GDM1 (cell line): ENCODE data around the gene POMT2.
A peak's percentile ranks its signal among the peaks of the same experiment; 100 is the strongest.
"Not testable (repeated sequence)": the region's sequence is repeated elsewhere in the genome, so short reads cannot be mapped to it uniquely, and the experiment has no call there.

Source experiments
- DNase-seq: peaks from one replicate; lab custom pipeline; 2025; lab: John Stamatoyannopoulos, UW

The POMT2 gene

DNA sequence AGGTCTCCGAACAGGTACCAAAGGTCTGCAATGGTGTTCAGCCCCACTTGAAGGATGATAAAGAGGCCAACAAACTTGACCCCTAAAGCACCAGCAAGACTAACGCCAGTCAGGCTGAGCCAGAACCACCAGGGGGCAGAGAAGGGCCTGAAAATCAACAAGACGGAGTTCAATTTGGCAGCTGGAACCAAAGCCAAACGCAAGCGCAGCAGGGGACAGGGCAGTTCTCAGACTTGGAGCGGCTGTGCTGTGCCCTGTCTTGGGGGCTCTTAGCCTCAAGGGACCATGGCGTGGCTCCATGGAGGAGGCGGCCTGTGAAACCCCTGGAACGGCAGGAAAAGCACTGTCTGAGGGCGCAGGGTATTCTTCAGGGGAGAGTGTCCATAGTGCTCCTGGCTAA lies 19.6 kb downstream of the POMT2 start:
- DNase-seq, result peak; percentile 38

DNA sequence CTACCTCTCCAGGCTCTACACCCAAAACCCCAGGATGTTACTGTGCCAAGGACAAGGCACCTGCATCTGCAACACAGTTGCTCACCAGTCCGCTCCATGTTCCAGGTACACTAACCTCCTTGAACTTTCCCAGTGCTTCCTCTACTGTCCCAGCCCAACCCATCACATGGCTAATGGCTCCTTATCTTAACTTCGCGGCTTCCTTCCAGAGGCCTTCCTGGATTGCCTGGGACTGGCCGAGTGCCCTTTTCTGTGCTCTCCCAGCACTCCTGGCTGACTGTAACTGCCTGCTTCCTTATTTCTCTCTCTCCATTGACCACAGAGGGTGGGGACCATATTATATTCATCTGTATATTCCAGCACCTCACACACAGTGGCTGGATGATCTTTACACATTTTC lies 20.9 kb downstream of the POMT2 start:
- DNase-seq, result no peak

DNA sequence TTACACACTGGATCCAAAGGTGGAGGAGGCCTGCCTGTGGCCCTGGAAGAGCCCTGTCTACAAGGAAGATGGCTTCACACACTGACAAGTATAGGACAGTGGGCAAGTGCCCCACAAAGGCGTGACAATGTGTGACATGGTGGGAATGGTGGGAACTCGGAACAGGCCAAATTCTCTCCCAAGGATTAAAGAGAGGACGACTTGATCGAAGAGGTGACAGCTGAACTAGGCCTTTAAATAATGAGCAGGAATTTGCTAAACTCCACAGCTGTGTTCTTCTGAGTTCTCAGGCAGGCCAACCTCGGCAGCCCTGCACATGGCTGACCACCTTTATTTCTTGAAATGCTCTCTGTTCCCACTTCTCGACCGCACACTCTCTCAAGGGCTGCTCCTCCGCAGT lies 23.8 kb downstream of the POMT2 start:
- DNase-seq, result no peak

DNA sequence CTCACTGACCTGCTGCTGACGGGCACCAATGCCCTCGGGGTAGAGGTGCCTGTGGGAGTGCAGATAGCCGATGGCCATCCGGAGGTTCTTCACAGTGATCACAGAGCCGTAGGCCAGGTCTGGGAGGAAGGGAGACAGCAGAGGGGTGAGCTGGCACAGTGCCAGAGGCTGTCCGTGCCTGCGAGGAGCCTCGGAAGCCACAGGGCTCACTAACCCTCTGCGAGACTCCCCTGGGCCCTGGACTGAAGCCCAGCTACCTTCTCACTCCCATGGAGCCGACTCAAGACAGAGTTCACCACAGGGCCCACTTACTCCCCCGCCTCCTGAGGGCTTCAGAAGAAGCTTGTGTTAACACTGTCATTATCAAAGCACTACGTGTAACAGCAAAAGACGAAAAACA lies 24.5 kb downstream of the POMT2 start:
- DNase-seq, result no peak

DNA sequence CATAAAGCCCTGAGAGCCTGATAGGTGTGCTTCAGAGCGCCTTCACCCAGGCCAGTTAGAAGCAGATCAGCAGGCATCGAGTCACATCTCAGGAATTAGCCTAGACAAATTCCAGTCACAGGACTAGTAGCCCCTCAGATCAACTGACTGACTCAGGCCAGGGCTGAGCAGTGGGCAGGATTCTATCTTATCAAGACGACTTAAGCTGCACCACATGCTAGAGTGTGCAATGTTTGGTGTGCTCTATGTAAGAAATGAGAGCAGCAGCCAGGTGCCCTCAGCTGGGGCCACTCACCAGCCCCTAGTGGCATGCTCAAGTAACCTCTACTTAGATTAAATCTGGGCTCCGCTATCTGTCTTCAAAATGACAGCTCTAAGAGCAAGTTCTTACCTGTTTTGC lies 30.0 kb downstream of the POMT2 start:
- no peak for DNase-seq

DNA sequence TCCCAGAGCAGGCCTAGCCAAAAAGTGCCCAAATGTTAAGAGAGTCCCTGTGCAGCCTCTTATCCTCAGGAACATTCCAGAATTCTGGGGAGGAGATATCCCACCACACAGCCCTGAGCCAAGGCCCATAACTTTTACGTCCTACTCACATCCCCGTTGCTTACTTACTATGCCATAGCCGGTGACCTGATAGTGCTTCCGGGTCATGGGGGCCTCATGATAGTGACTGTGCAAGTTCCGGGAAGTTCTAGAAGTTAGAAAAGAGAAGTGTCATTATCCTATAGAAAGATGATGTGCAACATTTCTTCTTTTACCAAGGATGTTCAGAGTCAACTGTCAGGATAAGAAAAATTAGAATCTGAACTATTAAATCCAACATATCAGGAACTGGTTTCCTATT lies 34.1 kb downstream of the POMT2 start:
- no peak for DNase-seq

DNA sequence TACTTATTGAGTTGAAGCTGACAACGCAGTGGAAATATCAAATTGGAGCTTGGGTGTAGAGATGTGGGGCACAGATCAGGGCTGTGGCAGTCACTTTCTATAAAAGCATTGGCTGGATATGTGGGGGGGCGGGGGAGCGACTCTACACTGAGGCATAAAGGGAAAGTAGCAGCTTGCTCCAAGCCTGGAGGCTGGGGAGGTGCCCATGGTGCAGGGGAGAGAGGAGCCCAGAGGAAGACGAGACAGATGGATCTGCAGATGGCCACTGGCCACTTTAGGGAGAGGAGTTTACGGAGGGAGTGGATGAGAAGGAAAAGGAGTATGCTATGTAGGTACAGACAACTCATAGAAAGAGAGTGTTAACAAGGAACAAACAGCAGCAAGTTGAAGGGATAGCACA lies 36.2 kb downstream of the POMT2 start:
- no peak for DNase-seq

DNA sequence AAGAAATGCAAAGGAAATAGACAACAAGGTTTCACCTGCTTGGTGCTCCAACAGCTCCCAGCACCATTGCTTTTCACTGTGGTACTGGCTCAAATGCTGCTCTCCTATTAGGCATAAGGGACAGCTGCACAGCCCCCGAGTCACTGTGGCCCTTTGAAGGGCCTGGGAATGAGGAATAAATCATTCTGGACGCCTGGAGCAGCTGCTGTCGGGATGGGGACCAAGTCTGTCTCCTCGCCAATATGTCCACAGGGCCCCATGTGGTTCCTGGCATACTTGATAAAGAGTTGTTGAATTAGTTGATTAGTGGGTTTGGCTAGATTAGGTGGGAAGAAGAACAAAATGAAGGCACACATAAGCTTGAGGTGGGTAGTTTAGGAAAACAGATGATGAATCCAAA lies 36.6 kb downstream of the POMT2 start:
- no peak for DNase-seq

DNA sequence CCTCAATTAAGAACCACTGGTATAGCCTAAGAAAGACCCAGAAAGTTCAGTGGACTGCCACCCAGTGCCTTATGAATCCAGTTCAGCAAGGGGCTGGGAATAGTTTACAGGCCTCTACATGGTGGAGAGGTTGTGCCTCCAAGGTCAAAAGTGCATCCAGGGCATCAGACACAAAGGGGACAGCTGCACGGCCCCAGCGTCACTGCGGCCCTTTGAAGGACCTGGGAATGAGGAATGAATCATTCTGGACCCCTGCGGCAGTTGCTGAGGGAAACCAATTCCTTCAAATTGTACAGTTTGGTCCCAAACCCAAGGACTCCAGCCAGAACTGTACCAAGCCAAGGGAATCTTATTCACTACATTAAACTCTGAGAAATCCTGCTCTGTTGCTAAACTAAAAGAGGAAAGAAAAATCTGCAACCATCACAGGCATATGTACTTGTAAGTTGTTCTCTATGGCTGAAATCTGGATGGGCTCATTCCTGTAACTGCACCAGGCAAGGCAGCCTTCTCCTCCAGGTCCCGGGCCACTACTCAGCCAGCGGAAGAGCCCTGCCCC lies 38.8 kb downstream of the POMT2 start:
- DNase-seq, result no peak

DNA sequence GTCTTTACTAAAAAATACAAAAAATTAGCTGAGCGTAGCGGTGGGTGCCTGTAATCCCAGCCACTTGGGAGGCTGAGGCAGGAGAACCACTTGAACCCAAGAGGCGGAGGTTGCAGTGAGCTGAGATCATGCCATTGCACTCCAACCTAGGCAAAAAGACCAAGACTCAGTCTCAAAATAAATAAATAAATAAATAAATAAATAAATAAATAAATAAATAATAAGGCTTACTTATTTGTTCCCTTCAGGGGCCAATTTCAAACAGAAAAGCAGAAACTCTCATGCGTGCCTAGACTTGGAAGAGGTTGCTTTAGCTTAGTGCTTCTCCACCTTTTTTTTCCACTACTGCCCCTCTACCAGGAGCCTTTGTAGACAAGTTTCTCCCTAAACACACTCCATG lies 39.8 kb downstream of the POMT2 start:
- not testable (repeated sequence) for DNase-seq

DNA sequence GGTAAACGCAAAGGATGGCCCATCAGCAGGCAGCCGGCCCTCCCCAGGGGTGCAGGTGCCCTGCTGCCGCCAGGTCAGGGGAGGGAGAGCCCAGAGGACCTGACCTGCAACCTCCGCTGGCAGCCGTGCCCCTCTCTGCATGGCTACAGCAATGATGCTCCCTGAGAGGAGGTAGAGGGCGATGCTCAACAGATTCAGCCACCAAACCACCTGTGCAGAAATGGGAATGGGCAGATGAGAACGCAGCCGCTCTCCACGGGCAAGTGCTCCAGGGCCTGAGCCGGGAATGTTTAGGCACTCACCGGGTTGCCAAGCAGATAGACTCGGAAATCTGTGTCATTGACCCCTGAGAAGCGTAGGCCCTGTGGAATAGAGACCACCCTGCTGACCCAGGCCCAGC lies 41.0 kb downstream of the POMT2 start:
- DNase-seq, result no peak

DNA sequence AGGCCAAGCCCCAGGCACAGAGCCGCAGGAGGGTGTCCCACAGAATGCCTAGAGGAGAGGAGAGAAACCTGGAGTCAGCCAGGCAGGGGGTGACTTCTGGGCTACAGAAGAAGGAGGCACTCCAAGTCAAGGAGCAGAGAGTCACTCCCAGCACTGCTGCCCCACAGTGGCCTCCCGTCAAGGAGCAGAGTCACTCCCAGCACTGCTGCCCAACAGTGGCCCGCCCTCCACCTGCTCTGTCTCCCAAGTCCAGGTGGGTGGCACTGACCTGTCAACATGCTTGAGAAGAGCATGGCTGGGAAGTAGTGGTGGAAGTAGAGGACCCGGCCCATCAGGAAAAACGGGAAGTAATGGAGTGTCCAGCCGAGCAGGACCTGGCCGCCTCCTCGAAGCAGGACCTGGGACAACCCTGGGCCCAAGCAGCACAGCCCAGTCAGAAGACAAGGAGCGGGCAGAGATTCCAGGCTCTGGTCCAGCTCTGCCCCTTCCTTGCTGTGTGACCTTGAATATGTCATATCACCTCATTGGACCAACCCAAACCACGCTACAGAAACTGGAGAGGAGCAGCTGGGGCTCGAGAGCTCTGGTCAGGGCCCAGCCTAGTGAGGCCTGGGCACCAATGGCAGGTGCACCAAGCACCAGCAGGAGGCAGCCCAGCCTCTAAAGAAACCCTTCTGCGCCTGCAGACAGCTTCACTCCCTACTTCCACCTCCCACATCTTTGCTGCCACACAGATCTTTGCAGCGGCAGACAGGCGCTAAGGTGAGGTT lies 42.0 kb downstream of the POMT2 start:
- DNase-seq, result no peak

DNA sequence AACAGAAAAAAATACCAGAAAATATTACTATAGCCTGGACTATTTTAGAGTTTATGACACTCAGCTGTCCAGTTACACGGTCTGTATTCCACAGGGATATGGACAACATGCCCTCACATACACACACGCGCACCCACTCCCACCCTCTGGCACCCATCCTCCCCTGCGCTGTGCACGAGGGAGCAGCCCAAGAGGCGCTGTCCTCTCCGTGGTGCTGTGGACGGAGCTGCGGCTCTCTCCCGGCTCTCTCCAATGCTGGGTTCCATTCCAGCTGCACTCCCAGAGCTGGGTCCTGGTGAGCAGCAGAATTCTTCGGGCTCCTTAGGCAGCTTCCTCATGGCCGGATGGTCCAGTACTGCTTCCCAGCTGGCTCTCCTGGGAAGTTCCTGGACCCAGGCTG lies 43.7 kb downstream of the POMT2 start:
- no peak for DNase-seq

DNA sequence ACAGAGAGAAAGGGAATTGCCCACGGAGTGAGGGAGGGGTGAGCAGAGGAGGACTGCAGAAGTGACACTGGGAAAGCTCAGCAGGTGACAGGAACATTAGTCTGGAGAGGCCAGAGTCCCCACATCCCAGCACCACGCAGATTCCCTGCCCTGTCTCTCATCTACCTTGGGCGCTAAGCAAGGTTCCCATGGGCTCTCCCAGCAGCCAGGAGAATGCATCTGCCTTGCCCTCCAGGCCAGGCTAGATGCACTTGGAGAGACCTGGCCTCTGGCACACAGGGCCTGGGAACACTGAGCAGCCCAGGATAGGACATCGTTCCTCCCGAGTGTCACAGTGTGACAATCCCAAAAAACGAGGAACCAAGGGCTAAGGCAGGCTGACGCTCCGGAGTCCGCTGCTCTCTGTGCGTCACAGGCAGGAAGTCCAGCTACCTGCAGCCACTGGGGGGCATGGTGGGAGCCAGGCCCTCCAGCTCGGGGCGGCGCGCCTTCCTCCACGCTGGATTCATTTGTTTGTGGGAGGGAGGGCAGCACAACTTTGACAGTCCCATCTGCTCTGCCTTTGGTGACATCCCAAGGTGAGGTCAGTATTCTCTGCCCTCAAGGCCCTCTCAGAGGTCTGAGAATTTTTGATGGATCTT lies 44.3 kb downstream of the POMT2 start:
- DNase-seq, result no peak

DNA sequence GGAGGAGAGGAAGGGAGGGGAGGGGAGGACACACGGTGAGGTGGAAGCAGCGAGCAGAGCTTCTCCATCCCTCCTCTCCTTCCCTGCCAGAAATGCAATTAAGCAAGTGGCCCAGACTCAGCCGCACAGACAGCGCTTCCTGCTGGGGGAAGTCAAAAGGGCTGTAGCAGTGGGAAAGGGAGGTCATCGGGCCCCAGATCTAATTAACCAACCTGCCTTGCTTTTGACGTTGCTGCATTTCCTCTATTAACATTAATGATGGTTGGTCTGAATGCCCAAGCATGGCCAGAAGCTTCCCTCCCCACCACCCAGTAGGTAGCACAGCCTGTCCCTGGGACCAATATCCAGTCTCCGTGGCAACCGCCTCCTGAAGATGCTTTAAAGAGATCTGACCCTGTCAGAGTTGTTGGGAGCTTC lies 45.1 kb downstream of the POMT2 start:
- no peak for DNase-seq

DNA sequence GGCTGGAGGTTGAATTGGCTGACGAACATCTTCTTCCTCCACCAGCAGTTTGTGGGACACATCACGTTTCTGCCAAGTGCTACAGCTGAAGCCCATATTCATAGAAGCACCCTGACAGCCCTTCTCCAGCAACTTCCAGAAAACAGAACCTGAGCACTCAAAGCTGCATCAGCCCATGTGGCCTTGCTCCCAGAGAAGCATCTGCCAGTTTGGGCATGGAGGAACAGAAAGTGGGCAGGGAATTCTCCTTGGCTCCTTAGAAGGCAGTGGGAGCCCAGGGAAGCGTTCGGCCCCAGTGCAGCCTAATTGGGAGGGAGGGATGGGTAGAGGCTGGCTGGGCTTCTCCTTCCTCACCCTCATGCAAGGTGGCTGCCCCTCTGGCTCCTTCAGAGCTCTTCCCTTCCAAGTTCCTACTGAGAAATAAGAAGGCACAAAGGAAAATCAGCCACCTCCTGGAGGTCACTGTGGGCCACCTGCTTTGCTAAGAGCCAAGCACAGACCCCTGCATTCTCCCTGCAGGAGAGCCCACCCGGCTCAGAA lies 45.6 kb downstream of the POMT2 start:
- no peak for DNase-seq

DNA sequence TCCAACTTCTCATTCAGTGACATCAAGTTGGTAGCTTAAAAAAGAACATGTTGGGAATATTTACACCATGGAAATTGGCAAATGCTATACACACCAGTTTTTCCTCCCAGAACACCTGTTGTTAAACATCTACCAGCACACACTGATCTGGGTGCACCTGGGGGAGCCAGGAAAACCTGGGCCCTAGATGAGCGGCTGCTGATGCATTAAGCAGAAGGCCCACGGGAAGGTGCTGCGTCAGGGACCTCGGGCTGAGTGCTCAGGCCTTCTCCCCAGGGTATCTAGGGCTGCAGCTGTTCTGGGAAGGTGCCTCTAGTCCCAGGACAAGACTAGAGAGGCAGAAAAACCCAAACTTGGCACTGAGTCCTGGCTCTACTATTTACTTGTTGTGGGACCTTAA lies 46.9 kb downstream of the POMT2 start:
- no peak for DNase-seq

DNA sequence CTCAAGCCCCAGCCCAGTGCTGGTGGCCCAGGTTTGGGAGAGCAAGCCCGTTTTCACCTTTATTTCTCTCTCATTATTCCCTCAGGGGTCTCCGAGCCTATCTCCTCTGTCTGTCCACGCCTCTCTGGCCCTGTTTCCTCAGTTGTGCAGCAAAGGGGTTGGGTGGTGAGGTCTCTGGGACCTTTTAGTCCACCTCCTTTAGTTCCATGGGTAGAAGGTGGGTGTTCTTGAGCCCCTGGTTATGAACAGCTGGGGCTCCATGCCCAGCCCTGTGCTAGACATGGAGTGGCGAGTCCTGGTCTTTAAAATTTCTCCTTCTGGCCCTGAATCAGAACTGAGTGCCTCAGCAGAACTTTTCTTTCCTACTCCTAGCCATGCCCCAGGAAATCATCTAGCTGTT lies 48.4 kb downstream of the POMT2 start:
- DNase-seq, result no peak

DNA sequence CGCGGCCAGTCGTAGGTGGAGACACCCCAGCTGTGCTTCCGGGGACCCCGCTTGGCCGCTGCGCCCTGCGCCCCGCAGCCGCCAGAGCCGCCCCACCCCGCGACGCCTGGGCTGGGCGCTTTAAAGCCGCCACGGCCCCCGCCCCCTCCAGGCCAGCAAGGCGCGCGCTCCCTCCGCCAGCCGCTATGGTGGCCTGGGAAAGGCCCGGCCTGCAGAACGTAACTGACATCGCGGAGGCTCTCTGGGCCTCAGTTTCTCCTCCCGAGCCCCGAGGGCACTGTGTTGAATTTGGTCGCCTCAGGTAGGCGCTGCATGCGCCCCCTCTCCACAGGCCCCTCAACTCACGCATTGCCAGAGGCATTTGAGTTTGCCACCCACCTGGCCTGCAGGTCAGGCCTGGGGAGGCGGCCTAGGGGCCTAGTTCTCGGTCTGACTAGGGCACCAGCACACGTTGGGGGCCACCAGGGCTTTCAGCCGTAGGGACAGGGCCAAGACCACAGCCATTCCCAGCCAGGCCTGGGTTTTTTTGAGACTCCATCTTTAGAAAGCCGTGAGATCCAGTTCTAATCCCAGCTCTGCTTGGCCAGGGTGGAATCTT lies 49.5 kb downstream of the POMT2 start, which contains the start of gene NGB:
Gene NGB, minus strand, starts transcription at position 94 of the 598 bp plus-strand sequence. CDS start 269 bp downstream, outside the sequence.
- DNase-seq, result no peak

DNA sequence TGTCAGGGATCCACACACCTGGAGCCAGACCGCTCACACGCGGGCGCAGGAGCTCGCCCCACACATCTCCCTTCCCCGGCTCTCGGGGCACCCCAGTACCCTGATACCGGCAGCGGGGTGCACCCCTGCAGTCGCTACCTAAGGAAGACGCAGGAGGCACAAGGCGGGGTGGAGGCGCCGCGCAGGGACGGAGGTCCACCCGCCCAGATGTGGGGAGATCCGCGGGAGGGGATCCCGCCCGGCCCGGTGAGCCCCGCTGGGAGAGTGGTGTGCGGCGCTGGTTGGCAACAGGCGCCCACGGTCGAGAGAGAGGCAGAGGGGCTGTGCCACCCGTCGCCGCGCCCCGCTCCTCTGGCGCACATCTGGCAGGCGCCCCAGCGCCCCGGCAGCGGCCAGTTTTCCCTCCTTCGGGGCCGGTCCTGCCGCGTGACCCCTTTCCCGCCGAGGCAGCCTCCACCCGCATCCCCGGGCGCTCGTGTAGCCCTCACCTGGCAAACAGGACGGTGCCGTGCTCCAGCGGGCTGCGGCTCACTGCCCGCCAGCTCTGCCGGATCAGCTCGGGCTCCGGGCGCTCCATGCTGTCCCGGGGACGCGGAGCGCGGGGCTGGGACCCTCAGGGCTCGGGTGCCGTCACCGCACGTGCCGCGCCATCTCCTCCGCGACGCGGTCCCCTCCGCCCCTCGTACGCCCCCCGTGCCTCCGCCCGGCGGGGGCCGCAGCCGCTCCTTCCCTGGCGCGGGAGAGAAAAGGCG lies 50.1 kb downstream of the POMT2 start:
- no peak for DNase-seq

DNA sequence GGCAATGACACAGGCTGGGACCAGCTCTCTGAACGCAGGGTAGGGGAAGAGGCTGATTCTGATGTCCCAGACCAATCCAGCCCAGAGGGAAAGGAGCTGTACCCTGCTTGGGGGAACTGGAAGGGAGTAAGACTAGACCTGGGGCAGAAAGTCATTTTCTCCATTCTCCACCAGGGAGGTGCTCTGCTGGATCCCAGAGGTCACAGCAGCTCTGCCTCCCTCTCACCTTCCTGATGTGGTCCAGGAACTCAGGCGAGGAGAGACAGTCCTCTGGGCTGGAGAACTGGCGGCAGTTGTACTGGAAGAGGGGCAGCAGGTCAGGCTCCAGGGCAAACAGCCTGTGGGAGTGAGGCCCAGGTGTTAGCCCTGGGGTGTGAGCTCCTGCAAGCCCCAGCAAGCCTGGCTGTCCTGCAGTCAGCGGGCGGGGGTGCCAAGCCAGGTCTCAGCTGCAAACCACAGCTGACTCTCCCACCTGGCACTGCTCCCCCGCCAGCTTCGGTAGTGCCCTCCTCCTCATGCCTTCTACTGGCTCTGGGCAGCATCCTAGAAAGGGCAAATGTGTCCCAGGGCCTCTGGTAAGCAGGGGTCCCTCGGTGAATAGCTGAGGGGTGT lies 51.6 kb downstream of the POMT2 start:
- DNase-seq, result no peak
